ENCODE results near the gene SLBP.

SLBP gene

DNA sequence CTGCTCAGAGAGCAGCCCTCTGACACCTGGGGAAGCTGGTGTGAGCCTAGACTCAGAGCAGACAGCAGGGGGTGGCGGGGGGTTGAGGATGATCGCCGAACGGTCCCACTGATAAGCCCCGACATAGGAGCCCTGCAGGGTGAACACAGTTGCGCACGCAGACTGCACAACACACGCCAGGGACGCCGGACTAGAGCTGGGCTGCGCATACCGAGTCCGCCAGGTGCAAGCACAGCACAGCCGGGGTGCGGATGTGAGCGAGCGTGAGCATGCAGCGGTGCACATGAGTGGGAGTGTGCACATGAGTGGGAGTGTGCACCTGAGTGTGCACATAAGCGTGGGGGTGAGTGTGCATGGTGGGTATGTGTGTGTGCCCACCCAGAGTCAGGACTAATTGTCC lies 64.7 kb downstream of the SLBP start:
- no peak for DNase-seq

GRCh38 chr4:1646690-1647089 lies 65.4 kb downstream of the SLBP start:
- DNase-seq, result no peak

DNA sequence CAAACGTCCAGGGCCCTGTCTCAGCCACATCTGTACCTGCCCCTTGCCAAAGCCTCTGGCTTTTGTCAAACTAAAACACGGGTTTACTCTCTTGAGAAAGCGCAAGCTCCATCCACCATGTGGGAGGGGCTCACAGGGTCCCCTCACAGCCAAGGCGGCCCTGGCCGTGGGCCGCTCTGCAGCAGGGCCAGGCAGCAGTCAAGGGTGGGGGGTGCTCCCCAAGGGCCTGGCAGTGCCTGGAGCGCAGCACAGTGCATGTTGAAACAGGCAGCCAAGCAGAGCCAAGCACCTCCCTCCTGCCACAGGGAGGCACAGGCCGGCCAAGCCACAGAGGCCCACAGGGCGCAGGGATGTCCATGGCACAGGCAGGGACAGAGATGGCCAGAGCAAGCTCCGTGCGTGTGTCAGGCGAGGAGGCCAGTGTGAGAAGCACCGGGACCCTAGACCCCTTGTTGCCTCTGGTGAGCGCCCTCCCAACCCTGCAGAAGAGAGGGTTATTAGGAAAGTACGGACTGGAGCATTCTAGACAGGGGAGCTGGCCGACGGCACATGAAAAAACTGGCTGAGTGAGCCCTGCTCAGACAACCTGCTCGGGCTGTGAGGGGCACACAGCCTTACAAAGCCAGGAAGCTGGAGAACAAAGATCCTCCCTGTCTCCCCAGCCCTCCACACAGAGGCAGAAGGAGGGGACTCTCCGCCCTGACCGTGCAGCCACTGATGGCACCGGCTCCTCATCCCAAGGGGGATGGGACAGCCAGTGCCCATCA lies 67.0 kb downstream of the SLBP start:
- no peak for DNase-seq

- no peak for DNase-seq
Measured at GRCh38 chr4:1643971-1644735, 68.0 kb downstream of the SLBP start.
